Measurements from ENCODE around the gene RNF213.

DNA sequence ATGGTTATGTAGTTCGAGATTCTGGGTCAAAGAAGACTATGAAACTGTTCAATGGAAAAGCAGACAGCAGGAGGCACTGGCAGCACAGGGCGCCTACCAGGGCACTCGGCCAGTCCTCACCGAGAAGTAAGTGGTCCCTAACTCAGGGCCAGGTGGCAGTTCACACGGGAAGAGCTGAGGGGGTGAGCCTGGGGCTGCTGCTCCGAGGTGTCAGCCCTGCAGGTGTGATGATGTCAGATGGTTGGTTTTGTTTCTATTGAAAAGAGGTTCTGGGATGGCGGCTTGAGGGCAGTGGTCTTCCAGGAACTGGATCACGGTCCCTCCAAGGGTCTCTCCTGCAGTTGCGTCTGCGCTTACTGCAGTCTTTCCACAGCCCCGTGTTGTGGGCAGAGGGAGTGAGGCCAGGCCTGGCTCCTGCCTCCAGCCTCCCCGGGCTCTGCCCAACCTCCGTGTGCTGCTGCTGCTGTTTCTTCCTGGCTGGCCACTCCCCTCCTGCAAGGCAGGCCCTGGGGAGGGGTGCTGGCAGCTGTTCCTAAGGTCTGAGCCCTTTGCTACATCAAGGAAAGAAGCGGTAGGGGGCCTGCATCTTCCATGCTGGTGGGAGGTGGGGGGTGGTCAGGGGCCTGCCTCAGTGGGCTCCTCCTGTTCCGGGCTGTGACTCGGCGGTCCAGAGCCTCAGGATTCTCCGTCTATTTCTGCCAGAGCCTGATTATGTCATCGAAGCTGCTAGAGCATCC, 22.6 kb downstream of the RNF213 start:
- TF ChIP-seq, protein P1, sequence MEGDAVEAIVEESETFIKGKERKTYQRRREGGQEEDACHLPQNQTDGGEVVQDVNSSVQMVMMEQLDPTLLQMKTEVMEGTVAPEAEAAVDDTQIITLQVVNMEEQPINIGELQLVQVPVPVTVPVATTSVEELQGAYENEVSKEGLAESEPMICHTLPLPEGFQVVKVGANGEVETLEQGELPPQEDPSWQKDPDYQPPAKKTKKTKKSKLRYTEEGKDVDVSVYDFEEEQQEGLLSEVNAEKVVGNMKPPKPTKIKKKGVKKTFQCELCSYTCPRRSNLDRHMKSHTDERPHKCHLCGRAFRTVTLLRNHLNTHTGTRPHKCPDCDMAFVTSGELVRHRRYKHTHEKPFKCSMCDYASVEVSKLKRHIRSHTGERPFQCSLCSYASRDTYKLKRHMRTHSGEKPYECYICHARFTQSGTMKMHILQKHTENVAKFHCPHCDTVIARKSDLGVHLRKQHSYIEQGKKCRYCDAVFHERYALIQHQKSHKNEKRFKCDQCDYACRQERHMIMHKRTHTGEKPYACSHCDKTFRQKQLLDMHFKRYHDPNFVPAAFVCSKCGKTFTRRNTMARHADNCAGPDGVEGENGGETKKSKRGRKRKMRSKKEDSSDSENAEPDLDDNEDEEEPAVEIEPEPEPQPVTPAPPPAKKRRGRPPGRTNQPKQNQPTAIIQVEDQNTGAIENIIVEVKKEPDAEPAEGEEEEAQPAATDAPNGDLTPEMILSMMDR (IDR thresholded peaks at IDR 0.05), result no peak
- no peak for TF ChIP-seq POLR2A (IDR thresholded peaks at IDR 0.05)
